CD14-positive monocyte (primary cell): ENCODE measurements around the gene GAS7. TPM values are rescaled to one million over a fixed set of nuclear protein-coding genes. Genes with fewer than 3 reads are reported as not detected.

ENCODE experiments used
- DNase-seq, 3 donors: peaks; one replicate each; pipeline ENCODE4 v3.0.0-alpha.2; 2011 to 2022
- H2AFZ ChIP-seq: 2 replicates; pipeline ENCODE4 v1.6.0; 2012; ENCODE audit warnings: mild to moderate bottlenecking, low read depth, low read length, inconsistent platforms; ENCODE audit not compliant: insufficient read depth, poor library complexity, severe bottlenecking
- H3K27ac ChIP-seq, 2 donors: 1 replicate in 1 of 2; 2 replicates in 1 of 2; pipeline ENCODE4 v1.5.1; 2012 to 2013; ENCODE audit warnings: low read length in 2 of 2, control low read depth in 1 of 2, inconsistent platforms in 1 of 2, low read depth in 1 of 2, mild to moderate bottlenecking in 1 of 2
- H3K27me3 ChIP-seq, 2 donors: one replicate each; pipeline versions ENCODE4 v1.6.0 to v1.6.1; 2011 to 2013; ENCODE audit warnings: low read length in 2 of 2; ENCODE audit not compliant: control insufficient read depth in 2 of 2, insufficient read depth in 2 of 2
- H3K36me3 ChIP-seq, 2 donors: replicated peaks in 1 of 2; 1 replicate in 1 of 2; 2 replicates in 1 of 2; pipeline versions ENCODE4 v1.5.1 to v1.6.1; 2012 to 2013; ENCODE audit warnings: low read length in 2 of 2, control low read depth in 1 of 2, inconsistent platforms in 1 of 2, mild to moderate bottlenecking in 1 of 2; ENCODE audit not compliant: insufficient read depth in 2 of 2, control insufficient read depth in 1 of 2
- H3K4me1 ChIP-seq, 2 donors: 1 replicate in 1 of 2; 2 replicates in 1 of 2; pipeline versions ENCODE4 v1.5.1 to v1.6.1; 2012 to 2013; ENCODE audit warnings: low read length in 2 of 2, control low read depth in 1 of 2, inconsistent platforms in 1 of 2, mild to moderate bottlenecking in 1 of 2, moderate library complexity in 1 of 2; ENCODE audit not compliant: insufficient read depth in 2 of 2, control insufficient read depth in 1 of 2
- H3K4me2 ChIP-seq: replicated peaks from 2 replicates; pipeline ENCODE3; 2012; ENCODE audit warnings: low read length, moderate library complexity, mild to moderate bottlenecking; ENCODE audit not compliant: poor library complexity, severe bottlenecking; ENCODE audit errors: extremely low read depth
- H3K4me3 ChIP-seq, 3 experiments: fragments of 200-600 bp in 1 of 3; sonication (generic) in 1 of 3; replicated peaks in 1 of 3; 1 replicate in 2 of 3; 2 replicates in 1 of 3; pipeline ENCODE4 v1.5.1; 2011 to 2013; ENCODE audit warnings: low read length in 3 of 3, mild to moderate bottlenecking in 3 of 3, control low read depth in 2 of 3, low read depth in 2 of 3, inconsistent platforms in 1 of 3, moderate library complexity in 1 of 3
- H3K79me2 ChIP-seq: 2 replicates; pipeline ENCODE4 v1.6.0; 2012; ENCODE audit warnings: mild to moderate bottlenecking, control low read depth, inconsistent platforms, low read length, moderate library complexity; ENCODE audit not compliant: insufficient read depth
- H3K9ac ChIP-seq: 2 replicates; pipeline ENCODE4 v1.6.0; 2017; ENCODE audit warnings: low read length, mild to moderate bottlenecking; ENCODE audit not compliant: insufficient read depth, poor library complexity, severe bottlenecking
- H3K9me3 ChIP-seq, 2 donors: replicated peaks in 1 of 2; 1 replicate in 1 of 2; 2 replicates in 1 of 2; pipeline versions ENCODE4 v1.5.1 to v1.6.1; 2012 to 2013; ENCODE audit warnings: low read length in 2 of 2, control low read depth in 1 of 2; ENCODE audit not compliant: control insufficient read depth in 1 of 2, insufficient read depth in 1 of 2
- H4K20me1 ChIP-seq: 2 replicates; pipeline ENCODE4 v1.6.0; 2012; ENCODE audit warnings: mild to moderate bottlenecking, low read length, control low read depth, moderate library complexity; ENCODE audit not compliant: insufficient read depth
- H3K27ac Mint-ChIP-seq, 7 donors: one replicate each; pipeline ENCODE4 v1.8.0; 2020; ENCODE audit warnings: mild to moderate bottlenecking in 7 of 7, mixed read lengths in 7 of 7, moderate library complexity in 6 of 7, inconsistent platforms in 2 of 7
- H3K27me3 Mint-ChIP-seq, 3 donors: one replicate each; pipeline ENCODE4 v1.8.0; 2021 to 2022; ENCODE audit warnings: low read depth in 3 of 3, mild to moderate bottlenecking in 3 of 3, mixed read lengths in 3 of 3, moderate library complexity in 3 of 3, inconsistent platforms in 1 of 3
- H3K36me3 Mint-ChIP-seq, 2 donors: one replicate each; pipeline ENCODE4 v1.8.0; 2020; ENCODE audit warnings: mixed read lengths in 2 of 2, inconsistent platforms in 1 of 2, mild to moderate bottlenecking in 1 of 2
- H3K4me1 Mint-ChIP-seq: one replicate; pipeline ENCODE4 v1.8.0; 2020; ENCODE audit warnings: mild to moderate bottlenecking, mixed read lengths
- H3K4me3 Mint-ChIP-seq, 2 donors: one replicate each; pipeline ENCODE4 v1.8.0; 2020; ENCODE audit warnings: mild to moderate bottlenecking in 2 of 2, mixed read lengths in 2 of 2, moderate library complexity in 1 of 2
- H3K9me3 Mint-ChIP-seq, 7 donors: one replicate each; pipeline ENCODE4 v1.8.0; 2020 to 2022; ENCODE audit warnings: mixed read lengths in 7 of 7, mild to moderate bottlenecking in 6 of 7, moderate library complexity in 6 of 7, inconsistent platforms in 2 of 7
- WGBS: methylation state at CpG from one replicate; pipeline ENCODE4 v1.1.5; 2013; ENCODE audit warnings: missing lambda C conversion rate; ENCODE audit not compliant: insufficient coverage; 5-methylcytosine and 5-hydroxymethylcytosine counted together
- intact Hi-C, 2 donors: fragments of 100-400 bp; cut with micrococcal nuclease; formaldehyde crosslinking; loops; one replicate each; pipeline versions ENCODE4 v1.15.0 to v1.15.1; 2023
- polyA plus RNA-seq, 3 donors: library from polyadenylated mRNA; depleted of rRNA in 1 of 3; unstranded in 2 of 3; stranded (reverse) in 1 of 3; fragments of 300-500 nt in 2 of 3; fragments of >200 nt in 1 of 3; fragmentation: Illumina TruSeq in 2 of 3; gene quantifications; 1 replicate in 2 of 3; 2 replicates in 1 of 3; pipeline ENCODE4 v1.2.3, GENCODE V29; 2012 to 2021
- TF ChIP-seq, protein P1 (sequence below): fragments of 200-600 bp; IDR thresholded peaks from one replicate; pipeline ENCODE4 v1.8.0; 2022; ENCODE audit warnings: antibody characterized with exemption, mild to moderate bottlenecking

Gene GAS7
- polyA plus RNA-seq, 3 donors: 53.1 to 91.9 (median 66.6) TPM

DNA sequence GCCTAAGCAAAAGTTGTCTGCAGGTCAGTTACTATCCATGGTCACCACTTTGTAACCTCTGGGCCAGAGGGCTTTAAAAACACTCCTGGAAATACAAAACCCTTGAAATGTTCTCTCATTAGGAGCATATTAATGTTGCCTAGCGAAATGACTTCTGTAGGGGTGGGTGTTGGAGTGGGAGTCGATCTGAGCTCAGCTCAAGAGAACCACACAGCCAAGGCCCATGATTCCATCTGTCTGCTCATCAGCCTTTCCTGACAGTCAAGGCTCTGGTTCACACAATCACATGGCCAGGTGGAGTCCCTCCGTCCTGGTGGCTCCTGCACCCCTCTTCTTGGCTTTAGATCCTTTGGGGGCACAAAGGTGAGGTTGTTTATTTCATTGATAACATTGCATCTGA lies 320.1 kb downstream of the GAS7 start:
- Mint-ChIP-seq H3K4me3 (no peak overlapping the region), H3K27ac (peak overlapping the region in 3 of 7 donors; percentile 32 to 68 (median 60)), H3K4me1 (peaks cover 15% of the 10 kb centered on the region), H3K27me3 (peaks cover 8 to 14% (median 9%) of the 10 kb centered on the region in 3 donors), H3K36me3 (no peaks in the 10 kb centered on the region), H3K9me3 (peaks cover 9 to 25% (median 14%) of the 10 kb centered on the region in 7 donors)
- no peak overlapping the region for H2AFZ ChIP-seq
- H3K4me3 ChIP-seq: no peak overlapping the region
- H3K9ac ChIP-seq: no peak overlapping the region
- no peak overlapping the region for H3K4me2 ChIP-seq
- H3K4me1 ChIP-seq: peaks cover 15 to 20% of the 10 kb centered on the region in 2 donors
- 85% methylated on average over 2 of the region's 3 CpGs for WGBS
- H3K9me3 ChIP-seq: peaks cover 9 to 18% of the 10 kb centered on the region in 2 donors
- peaks cover 0 to 3% of the 10 kb centered on the region in 2 donors for H3K27me3 ChIP-seq
- no peaks in the 10 kb centered on the region for H4K20me1 ChIP-seq
- H3K79me2 ChIP-seq: no peaks in the 10 kb centered on the region
- DNase-seq: no peak
- H3K36me3 ChIP-seq: no peaks in the 10 kb centered on the region
- TF ChIP-seq, protein P1, sequence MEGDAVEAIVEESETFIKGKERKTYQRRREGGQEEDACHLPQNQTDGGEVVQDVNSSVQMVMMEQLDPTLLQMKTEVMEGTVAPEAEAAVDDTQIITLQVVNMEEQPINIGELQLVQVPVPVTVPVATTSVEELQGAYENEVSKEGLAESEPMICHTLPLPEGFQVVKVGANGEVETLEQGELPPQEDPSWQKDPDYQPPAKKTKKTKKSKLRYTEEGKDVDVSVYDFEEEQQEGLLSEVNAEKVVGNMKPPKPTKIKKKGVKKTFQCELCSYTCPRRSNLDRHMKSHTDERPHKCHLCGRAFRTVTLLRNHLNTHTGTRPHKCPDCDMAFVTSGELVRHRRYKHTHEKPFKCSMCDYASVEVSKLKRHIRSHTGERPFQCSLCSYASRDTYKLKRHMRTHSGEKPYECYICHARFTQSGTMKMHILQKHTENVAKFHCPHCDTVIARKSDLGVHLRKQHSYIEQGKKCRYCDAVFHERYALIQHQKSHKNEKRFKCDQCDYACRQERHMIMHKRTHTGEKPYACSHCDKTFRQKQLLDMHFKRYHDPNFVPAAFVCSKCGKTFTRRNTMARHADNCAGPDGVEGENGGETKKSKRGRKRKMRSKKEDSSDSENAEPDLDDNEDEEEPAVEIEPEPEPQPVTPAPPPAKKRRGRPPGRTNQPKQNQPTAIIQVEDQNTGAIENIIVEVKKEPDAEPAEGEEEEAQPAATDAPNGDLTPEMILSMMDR: no peak
- H3K27ac ChIP-seq: no peak overlapping the region
- intact Hi-C loops: no loop called here

DNA sequence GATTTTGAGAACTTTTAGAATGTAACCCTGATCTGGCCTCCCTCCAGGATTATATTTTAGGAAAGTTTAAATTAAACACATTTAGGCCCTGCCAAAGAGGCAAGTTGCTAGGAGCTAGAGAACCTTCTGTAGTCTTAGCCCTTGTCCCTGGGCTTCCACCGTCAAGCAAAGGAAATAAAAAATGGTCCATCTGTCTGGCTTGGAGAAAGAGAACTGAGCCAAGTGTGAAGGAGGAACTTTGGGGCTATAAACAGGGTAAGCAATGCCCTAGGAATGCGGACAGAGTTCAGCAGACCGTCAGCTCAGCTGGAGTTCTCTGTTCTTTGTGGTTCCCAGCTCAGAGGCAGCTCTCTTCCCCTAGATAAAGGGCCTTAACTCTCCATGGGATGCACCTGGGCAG lies 323.0 kb downstream of the GAS7 start:
- no peaks in the 10 kb centered on the region for H3K79me2 ChIP-seq
- Mint-ChIP-seq H3K4me1 (peaks cover 9% of the 10 kb centered on the region), H3K9me3 (peaks cover 0 to 7% (median 0%) of the 10 kb centered on the region in 7 donors), H3K4me3 (no peak overlapping the region), H3K27ac (peak overlapping the region in 1 of 7 donors; percentile 69), H3K36me3 (no peaks in the 10 kb centered on the region), H3K27me3 (peaks cover 9 to 15% (median 13%) of the 10 kb centered on the region in 3 donors)
- H3K27ac ChIP-seq: no peak overlapping the region
- TF ChIP-seq, protein P1: no peak
- intact Hi-C loops: no loop called here
- H3K27me3 ChIP-seq: peaks cover 0 to 3% of the 10 kb centered on the region in 2 donors
- no peak overlapping the region for H3K4me2 ChIP-seq
- peaks cover 8 to 14% of the 10 kb centered on the region in 2 donors for H3K4me1 ChIP-seq
- H3K9me3 ChIP-seq: no peaks in the 10 kb centered on the region
- H3K36me3 ChIP-seq: no peaks in the 10 kb centered on the region
- no peak overlapping the region for H3K9ac ChIP-seq
- whole genome bisulfite sequencing: 17% methylated on average over 1 of the region's 3 CpGs
- H2AFZ ChIP-seq: no peak overlapping the region
- no peak for DNase-seq
- H4K20me1 ChIP-seq: no peaks in the 10 kb centered on the region
- no peak overlapping the region for H3K4me3 ChIP-seq
